Neural progenitor cell (in vitro differentiated cells): ENCODE results near the gene CSF1R. TPM values are rescaled to one million over a fixed set of nuclear protein-coding genes. Genes with fewer than 3 reads are reported as not detected.

Experiments used
- DNase-seq: peaks from one replicate; pipeline ENCODE4 v3.0.0-alpha.2; 2016; ENCODE audit warnings: low spot score
- H2AFZ ChIP-seq: fragments of 200-600 bp; sonication (generic); replicated peaks from 2 replicates; pipeline ENCODE4 v1.6.1; 2016; ENCODE audit warnings: antibody characterized with exemption
- H3F3A ChIP-seq: fragments of 200-600 bp; sonication (generic); 2 replicates; pipeline ENCODE4 v1.6.1; 2016; ENCODE audit warnings: antibody characterized with exemption, low read depth
- H3K27ac ChIP-seq: fragments of 200-600 bp; sonication (generic); 2 replicates; pipeline ENCODE4 v1.5.1; 2016; ENCODE audit warnings: mild to moderate bottlenecking
- H3K27me3 ChIP-seq: fragments of 200-600 bp; sonication (generic); 2 replicates; pipeline ENCODE4 v1.6.1; 2016; ENCODE audit warnings: mild to moderate bottlenecking, moderate library complexity
- H3K36me3 ChIP-seq: fragments of 200-600 bp; sonication (generic); 2 replicates; pipeline ENCODE4 v1.5.1; 2016
- H3K4me1 ChIP-seq: fragments of 200-600 bp; sonication (generic); 2 replicates; pipeline ENCODE4 v1.6.1; 2016; ENCODE audit warnings: mixed run types
- H3K4me2 ChIP-seq: fragments of 200-600 bp; sonication (generic); 2 replicates; pipeline ENCODE4 v1.6.1; 2016
- H3K4me3 ChIP-seq: fragments of 200-600 bp; sonication (generic); 2 replicates; pipeline ENCODE4 v1.5.1; 2016
- H3K79me2 ChIP-seq: fragments of 200-600 bp; sonication (generic); 2 replicates; pipeline ENCODE4 v1.6.1; 2016; ENCODE audit warnings: low read depth
- H3K9ac ChIP-seq: fragments of 200-600 bp; sonication (generic); 2 replicates; pipeline ENCODE4 v1.6.1; 2016
- H3K9me3 ChIP-seq: fragments of 200-600 bp; sonication (generic); 2 replicates; pipeline ENCODE4 v1.5.1; 2016; ENCODE audit warnings: low read depth
- H4K20me1 ChIP-seq: fragments of 200-600 bp; sonication (generic); 2 replicates; pipeline ENCODE4 v1.6.1; 2016; ENCODE audit warnings: low read depth
- H3K27ac Mint-ChIP-seq: 3 replicates; pipeline ENCODE4 v1.8.0; 2021; ENCODE audit warnings: mixed read lengths
- H3K27me3 Mint-ChIP-seq: 2 replicates; pipeline ENCODE4 v1.8.0; 2022; ENCODE audit warnings: low read depth, mild to moderate bottlenecking, inconsistent platforms, moderate library complexity, mixed read lengths; ENCODE audit not compliant: insufficient read depth
- H3K36me3 Mint-ChIP-seq: 3 replicates; pipeline ENCODE4 v1.8.0; 2021; ENCODE audit warnings: mixed read lengths
- H3K4me1 Mint-ChIP-seq: 3 replicates; pipeline ENCODE4 v1.8.0; 2021; ENCODE audit warnings: mixed read lengths
- H3K4me3 Mint-ChIP-seq: 3 replicates; pipeline ENCODE4 v1.8.0; 2021; ENCODE audit warnings: mild to moderate bottlenecking, moderate library complexity, mixed read lengths
- H3K9me3 Mint-ChIP-seq: 3 replicates; pipeline ENCODE4 v1.8.0; 2020; ENCODE audit warnings: mixed read lengths
- EZH2 ChIP-seq: fragments of 200-600 bp; sonication (generic); IDR thresholded peaks from 2 replicates; pipeline ENCODE4 v1.6.1; 2017; ENCODE audit warnings: antibody characterized with exemption, mild to moderate bottlenecking, moderate library complexity
- EZH2phosphoT487 ChIP-seq: fragments of 200-600 bp; sonication (generic); IDR thresholded peaks from 2 replicates; pipeline ENCODE4 v1.6.1; 2017; ENCODE audit warnings: antibody characterized with exemption
- total RNA-seq: library from RNA; depleted of rRNA; stranded (reverse); fragments of >200 nt; gene quantifications from 2 replicates; pipeline ENCODE4 v1.2.3, GENCODE V29; 2015; ENCODE audit warnings: low replicate concordance
- TF ChIP-seq, protein P1 (sequence below): fragments of 200-600 bp; sonication (generic); IDR thresholded peaks from 2 replicates; pipeline ENCODE4 v1.5.1; 2017; ENCODE audit warnings: antibody characterized with exemption, mild to moderate bottlenecking

CSF1R gene
- total RNA-seq, 1 donor from 2014 or later = not detected

DNA sequence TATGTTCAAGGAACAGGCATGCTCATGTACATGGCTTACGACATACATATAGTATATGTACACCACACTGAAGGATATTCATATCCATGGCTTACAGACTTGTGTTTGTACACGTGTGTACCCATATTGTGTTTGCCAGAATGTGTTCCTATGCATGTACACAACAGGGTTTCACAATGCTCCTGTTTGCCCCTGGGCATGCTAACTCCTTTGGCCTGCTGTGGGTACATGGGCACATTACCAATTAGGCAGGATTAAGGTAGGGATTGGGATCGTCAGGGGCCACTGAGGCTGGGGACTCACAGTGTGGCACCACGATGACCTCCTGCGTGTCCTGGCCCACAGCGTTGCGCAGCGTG is 43.1 kb upstream of the CSF1R start:
- H3K36me3 Mint-ChIP-seq = no peaks in the 10 kb centered on the region
- peaks cover 15% of the 10 kb centered on the region for H3K27me3 Mint-ChIP-seq
- no peak for DNase-seq
- H2AFZ ChIP-seq = no peak overlapping the region
- no peaks in the 10 kb centered on the region for H3K27me3 ChIP-seq
- no peaks in the 10 kb centered on the region for H3K79me2 ChIP-seq
- H3F3A ChIP-seq = peaks cover 12% of the 10 kb centered on the region
- H3K36me3 ChIP-seq = no peaks in the 10 kb centered on the region
- no peaks in the 10 kb centered on the region for H3K9me3 Mint-ChIP-seq
- H3K4me3 Mint-ChIP-seq = no peak overlapping the region
- H3K27ac ChIP-seq = no peak overlapping the region
- H3K4me1 Mint-ChIP-seq = peaks cover 25% of the 10 kb centered on the region
- no peak overlapping the region for H3K4me3 ChIP-seq
- no peaks in the 10 kb centered on the region for H4K20me1 ChIP-seq
- peaks cover 14% of the 10 kb centered on the region for H3K4me1 ChIP-seq
- no peaks in the 10 kb centered on the region for H3K9me3 ChIP-seq
- H3K4me2 ChIP-seq = no peak overlapping the region
- TF ChIP-seq, protein P1, sequence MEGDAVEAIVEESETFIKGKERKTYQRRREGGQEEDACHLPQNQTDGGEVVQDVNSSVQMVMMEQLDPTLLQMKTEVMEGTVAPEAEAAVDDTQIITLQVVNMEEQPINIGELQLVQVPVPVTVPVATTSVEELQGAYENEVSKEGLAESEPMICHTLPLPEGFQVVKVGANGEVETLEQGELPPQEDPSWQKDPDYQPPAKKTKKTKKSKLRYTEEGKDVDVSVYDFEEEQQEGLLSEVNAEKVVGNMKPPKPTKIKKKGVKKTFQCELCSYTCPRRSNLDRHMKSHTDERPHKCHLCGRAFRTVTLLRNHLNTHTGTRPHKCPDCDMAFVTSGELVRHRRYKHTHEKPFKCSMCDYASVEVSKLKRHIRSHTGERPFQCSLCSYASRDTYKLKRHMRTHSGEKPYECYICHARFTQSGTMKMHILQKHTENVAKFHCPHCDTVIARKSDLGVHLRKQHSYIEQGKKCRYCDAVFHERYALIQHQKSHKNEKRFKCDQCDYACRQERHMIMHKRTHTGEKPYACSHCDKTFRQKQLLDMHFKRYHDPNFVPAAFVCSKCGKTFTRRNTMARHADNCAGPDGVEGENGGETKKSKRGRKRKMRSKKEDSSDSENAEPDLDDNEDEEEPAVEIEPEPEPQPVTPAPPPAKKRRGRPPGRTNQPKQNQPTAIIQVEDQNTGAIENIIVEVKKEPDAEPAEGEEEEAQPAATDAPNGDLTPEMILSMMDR = no peak
- TF ChIP-seq EZH2 (no peak), EZH2phosphoT487 (no peak)
- no peak overlapping the region for H3K27ac Mint-ChIP-seq
- H3K9ac ChIP-seq = no peak overlapping the region

DNA sequence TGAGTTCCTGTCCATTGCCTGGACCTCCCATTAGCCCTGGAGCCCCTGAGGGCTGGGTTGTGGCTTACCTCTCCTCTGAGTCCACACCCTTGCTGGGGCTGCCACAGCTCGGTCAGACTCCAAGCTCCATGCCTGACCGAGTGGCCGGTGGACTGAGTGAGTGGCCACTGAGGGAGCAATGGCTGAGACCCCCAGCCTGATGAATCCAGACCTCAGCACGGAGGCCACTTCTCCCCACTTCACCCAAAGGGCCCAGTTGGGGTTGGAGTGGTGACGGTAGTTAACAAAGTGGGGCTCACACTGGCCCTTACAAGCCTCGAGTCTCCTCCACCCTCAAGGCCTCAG is 40.5 kb upstream of the CSF1R start:
- Mint-ChIP-seq H3K9me3 (no peaks in the 10 kb centered on the region), H3K27me3 (peaks cover 14% of the 10 kb centered on the region), H3K36me3 (no peaks in the 10 kb centered on the region), H3K4me1 (peaks cover 19% of the 10 kb centered on the region), H3K4me3 (no peak overlapping the region), H3K27ac (no peak overlapping the region)
- Histone ChIP-seq H3K27ac (no peak overlapping the region), H3K79me2 (no peaks in the 10 kb centered on the region), H3K9me3 (no peaks in the 10 kb centered on the region), H3F3A (peaks cover 12% of the 10 kb centered on the region), H3K4me3 (no peak overlapping the region), H3K4me2 (no peak overlapping the region), H3K9ac (no peak overlapping the region), H3K27me3 (no peaks in the 10 kb centered on the region), H3K4me1 (peaks cover 13% of the 10 kb centered on the region), H3K36me3 (no peaks in the 10 kb centered on the region), H2AFZ (no peak overlapping the region), H4K20me1 (no peaks in the 10 kb centered on the region)
- no peak for TF ChIP-seq EZH2phosphoT487
- TF ChIP-seq EZH2 = no peak
- TF ChIP-seq, protein P1 = no peak
- DNase-seq = no peak

DNA sequence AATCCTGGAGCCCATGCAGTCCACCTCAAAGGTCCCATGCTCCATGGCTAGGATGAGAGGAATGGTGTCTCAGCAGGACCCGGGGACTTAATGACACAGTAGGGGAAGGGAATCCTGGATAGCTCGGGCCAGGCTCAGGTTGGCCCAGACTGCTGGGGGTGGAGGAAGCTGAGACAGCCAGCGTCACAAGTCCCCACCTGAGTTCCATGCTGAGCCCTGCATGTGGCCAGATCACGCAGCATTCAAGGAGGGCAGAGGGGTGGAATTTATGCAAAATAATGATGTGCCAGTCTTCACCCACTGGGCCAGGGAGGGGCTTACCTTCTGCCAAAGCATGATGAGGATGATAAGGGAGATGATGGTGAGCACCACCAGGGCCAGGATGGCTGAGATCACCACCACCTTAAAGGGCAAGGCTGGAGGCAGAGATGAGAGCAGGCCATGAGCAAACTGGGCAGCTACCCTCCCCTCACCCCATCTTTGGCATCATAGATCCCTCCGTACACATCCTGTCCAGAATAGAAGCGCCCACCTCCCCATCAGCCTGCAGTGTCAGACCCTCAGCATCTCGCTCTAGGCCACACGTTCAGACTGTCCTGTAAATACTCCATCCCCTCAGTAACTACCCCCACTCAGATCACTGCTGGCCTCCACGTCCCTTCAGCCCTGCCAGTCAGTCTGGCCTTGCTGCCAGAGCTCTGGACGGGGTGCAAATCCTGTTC is 40.0 kb upstream of the CSF1R start:
- H3K27ac Mint-ChIP-seq = peak overlapping the region; percentile 46
- no peak overlapping the region for H3K27ac ChIP-seq
- H3K4me3 ChIP-seq = no peak overlapping the region
- H2AFZ ChIP-seq = no peak overlapping the region
- peaks cover 12% of the 10 kb centered on the region for H3F3A ChIP-seq
- no peak overlapping the region for H3K4me3 Mint-ChIP-seq
- H3K9me3 ChIP-seq = no peaks in the 10 kb centered on the region
- H3K9ac ChIP-seq = no peak overlapping the region
- no peak overlapping the region for H3K4me2 ChIP-seq
- H4K20me1 ChIP-seq = no peaks in the 10 kb centered on the region
- no peaks in the 10 kb centered on the region for H3K9me3 Mint-ChIP-seq
- H3K27me3 ChIP-seq = no peaks in the 10 kb centered on the region
- TF ChIP-seq, protein P1 = no peak
- TF ChIP-seq EZH2phosphoT487 = no peak
- no peak for TF ChIP-seq EZH2
- no peak for DNase-seq
- H3K4me1 ChIP-seq = peaks cover 13% of the 10 kb centered on the region
- H3K79me2 ChIP-seq = no peaks in the 10 kb centered on the region
- no peaks in the 10 kb centered on the region for H3K36me3 Mint-ChIP-seq
- H3K36me3 ChIP-seq = no peaks in the 10 kb centered on the region
- H3K27me3 Mint-ChIP-seq = peaks cover 12% of the 10 kb centered on the region
- H3K4me1 Mint-ChIP-seq = peaks cover 18% of the 10 kb centered on the region
